Activated naive CD4-positive, alpha-beta T cell treated with anti-CD3 and anti-CD28 coated beads, Interleukin-2, amount 50 U/mL, for 24 hours (primary cell): ENCODE results near the gene LMO3.

Source experiments
- H3K27ac Mint-ChIP-seq: one replicate; pipeline ENCODE4 v1.8.0; 2021; ENCODE audit warnings: mild to moderate bottlenecking, mixed read lengths
- H3K27me3 Mint-ChIP-seq: one replicate; pipeline ENCODE4 v1.8.0; 2021; ENCODE audit warnings: mixed read lengths
- H3K36me3 Mint-ChIP-seq: one replicate; pipeline ENCODE4 v1.8.0; 2021; ENCODE audit warnings: mixed read lengths
- H3K4me1 Mint-ChIP-seq: one replicate; pipeline ENCODE4 v1.8.0; 2021; ENCODE audit warnings: mixed read lengths
- H3K4me3 Mint-ChIP-seq: one replicate; pipeline ENCODE4 v1.8.0; 2021; ENCODE audit warnings: mild to moderate bottlenecking, mixed read lengths
- H3K9me3 Mint-ChIP-seq: one replicate; pipeline ENCODE4 v1.8.0; 2021; ENCODE audit warnings: mixed read lengths

The LMO3 gene

GRCh38 chr12:16605642-16606116, 283 bp downstream of the LMO3 start:
- peaks cover 41% of the 10 kb centered on the region for H3K27me3 Mint-ChIP-seq
- no peaks in the 10 kb centered on the region for H3K4me1 Mint-ChIP-seq
- H3K9me3 Mint-ChIP-seq, result no peaks in the 10 kb centered on the region
- H3K36me3 Mint-ChIP-seq, result no peaks in the 10 kb centered on the region
- H3K4me3 Mint-ChIP-seq, result no peak overlapping the region
- H3K27ac Mint-ChIP-seq, result no peak overlapping the region

- H3K4me1 Mint-ChIP-seq, result no peaks in the 10 kb centered on the region
- H3K27ac Mint-ChIP-seq, result no peak overlapping the region
- H3K27me3 Mint-ChIP-seq, result peaks cover 39% of the 10 kb centered on the region
- H3K36me3 Mint-ChIP-seq, result no peaks in the 10 kb centered on the region
- H3K4me3 Mint-ChIP-seq, result no peak overlapping the region
- no peaks in the 10 kb centered on the region for H3K9me3 Mint-ChIP-seq
Observed at GRCh38 chr12:16604596-16605252, 1.2 kb downstream of the LMO3 start.

GRCh38 chr12:16603916-16604575, 1.9 kb downstream of the LMO3 start:
- H3K9me3 Mint-ChIP-seq, result peaks cover under 1% of the 10 kb centered on the region
- H3K4me1 Mint-ChIP-seq, result no peaks in the 10 kb centered on the region
- H3K4me3 Mint-ChIP-seq, result no peak overlapping the region
- H3K36me3 Mint-ChIP-seq, result no peaks in the 10 kb centered on the region
- H3K27me3 Mint-ChIP-seq, result peaks cover 35% of the 10 kb centered on the region
- H3K27ac Mint-ChIP-seq, result no peak overlapping the region

- H3K36me3 Mint-ChIP-seq, result no peaks in the 10 kb centered on the region
- H3K27ac Mint-ChIP-seq, result no peak overlapping the region
- H3K9me3 Mint-ChIP-seq, result peaks cover 5% of the 10 kb centered on the region
- peaks cover 33% of the 10 kb centered on the region for H3K27me3 Mint-ChIP-seq
- no peak overlapping the region for H3K4me3 Mint-ChIP-seq
- no peaks in the 10 kb centered on the region for H3K4me1 Mint-ChIP-seq
Observed at GRCh38 chr12:16603260-16603915, 2.6 kb downstream of the LMO3 start.

- Mint-ChIP-seq H3K4me3 (no peak overlapping the region), H3K36me3 (no peaks in the 10 kb centered on the region), H3K9me3 (peaks cover 5% of the 10 kb centered on the region), H3K4me1 (no peaks in the 10 kb centered on the region), H3K27me3 (peaks cover 27% of the 10 kb centered on the region), H3K27ac (no peak overlapping the region)
Observed at GRCh38 chr12:16602412-16602811, 3.5 kb downstream of the LMO3 start.

- Mint-ChIP-seq H3K36me3 (no peaks in the 10 kb centered on the region), H3K27ac (no peak overlapping the region), H3K4me1 (no peaks in the 10 kb centered on the region), H3K27me3 (peaks cover 13% of the 10 kb centered on the region), H3K9me3 (peaks cover 5% of the 10 kb centered on the region), H3K4me3 (no peak overlapping the region)
Observed at GRCh38 chr12:16600525-16600924, 5.4 kb downstream of the LMO3 start.

GRCh38 chr12:16599081-16599480, 6.9 kb downstream of the LMO3 start:
- H3K9me3 Mint-ChIP-seq, result peaks cover 5% of the 10 kb centered on the region
- H3K27me3 Mint-ChIP-seq, result peaks cover 6% of the 10 kb centered on the region
- no peaks in the 10 kb centered on the region for H3K36me3 Mint-ChIP-seq
- H3K27ac Mint-ChIP-seq, result no peak overlapping the region
- H3K4me3 Mint-ChIP-seq, result no peak overlapping the region
- no peaks in the 10 kb centered on the region for H3K4me1 Mint-ChIP-seq

GRCh38 chr12:16594797-16595196, 11.2 kb downstream of the LMO3 start:
- Mint-ChIP-seq H3K27me3 (no peaks in the 10 kb centered on the region), H3K9me3 (peaks cover 5% of the 10 kb centered on the region), H3K27ac (no peak overlapping the region), H3K36me3 (no peaks in the 10 kb centered on the region), H3K4me3 (no peak overlapping the region), H3K4me1 (no peaks in the 10 kb centered on the region)

- no peak overlapping the region for H3K27ac Mint-ChIP-seq
- no peak overlapping the region for H3K4me3 Mint-ChIP-seq
- H3K36me3 Mint-ChIP-seq, result no peaks in the 10 kb centered on the region
- H3K27me3 Mint-ChIP-seq, result no peaks in the 10 kb centered on the region
- H3K4me1 Mint-ChIP-seq, result no peaks in the 10 kb centered on the region
- no peaks in the 10 kb centered on the region for H3K9me3 Mint-ChIP-seq
Observed at GRCh38 chr12:16593546-16593945, 12.4 kb downstream of the LMO3 start.

- Mint-ChIP-seq H3K36me3 (no peaks in the 10 kb centered on the region), H3K27me3 (no peaks in the 10 kb centered on the region), H3K4me3 (no peak overlapping the region), H3K9me3 (peaks cover 3% of the 10 kb centered on the region), H3K27ac (no peak overlapping the region), H3K4me1 (no peaks in the 10 kb centered on the region)
Observed at GRCh38 chr12:16590645-16591044, 15.3 kb downstream of the LMO3 start.

GRCh38 chr12:16588812-16589211, 17.1 kb downstream of the LMO3 start:
- H3K9me3 Mint-ChIP-seq, result peaks cover 14% of the 10 kb centered on the region
- no peak overlapping the region for H3K27ac Mint-ChIP-seq
- no peak overlapping the region for H3K4me3 Mint-ChIP-seq
- H3K4me1 Mint-ChIP-seq, result no peaks in the 10 kb centered on the region
- H3K27me3 Mint-ChIP-seq, result no peaks in the 10 kb centered on the region
- H3K36me3 Mint-ChIP-seq, result no peaks in the 10 kb centered on the region

- Mint-ChIP-seq H3K36me3 (no peaks in the 10 kb centered on the region), H3K27ac (no peak overlapping the region), H3K9me3 (peaks cover 18% of the 10 kb centered on the region), H3K4me3 (no peak overlapping the region), H3K4me1 (no peaks in the 10 kb centered on the region), H3K27me3 (no peaks in the 10 kb centered on the region)
Observed at GRCh38 chr12:16587514-16587913, 18.4 kb downstream of the LMO3 start.

- Mint-ChIP-seq H3K27me3 (no peaks in the 10 kb centered on the region), H3K36me3 (no peaks in the 10 kb centered on the region), H3K4me3 (no peak overlapping the region), H3K9me3 (peaks cover 18% of the 10 kb centered on the region), H3K27ac (no peak overlapping the region), H3K4me1 (no peaks in the 10 kb centered on the region)
Observed at GRCh38 chr12:16587110-16587453, 18.9 kb downstream of the LMO3 start.

- no peaks in the 10 kb centered on the region for H3K36me3 Mint-ChIP-seq
- no peak overlapping the region for H3K27ac Mint-ChIP-seq
- H3K9me3 Mint-ChIP-seq, result peaks cover 18% of the 10 kb centered on the region
- no peak overlapping the region for H3K4me3 Mint-ChIP-seq
- no peaks in the 10 kb centered on the region for H3K4me1 Mint-ChIP-seq
- H3K27me3 Mint-ChIP-seq, result no peaks in the 10 kb centered on the region
Observed at GRCh38 chr12:16586350-16587109, 19.4 kb downstream of the LMO3 start.

- peaks cover 18% of the 10 kb centered on the region for H3K9me3 Mint-ChIP-seq
- H3K4me1 Mint-ChIP-seq, result no peaks in the 10 kb centered on the region
- H3K27me3 Mint-ChIP-seq, result no peaks in the 10 kb centered on the region
- no peak overlapping the region for H3K4me3 Mint-ChIP-seq
- no peak overlapping the region for H3K27ac Mint-ChIP-seq
- H3K36me3 Mint-ChIP-seq, result no peaks in the 10 kb centered on the region
Observed at GRCh38 chr12:16585781-16586180, 20.2 kb downstream of the LMO3 start.
